ENCODE measurements around the gene PROC.

- TF ChIP-seq YY1 (IDR thresholded peaks at IDR 0.05; ENCODE audit: insufficient read depth, insufficient read length) (no peak), ZNF274 (IDR thresholded peaks at IDR 0.05; ENCODE audit: low read depth, low read length) (no peak)
These were observed 13.0 kb upstream of the PROC start for GRCh38 chr2:127405255-127405610.

Data from NT2/D1 (cell line).